Neural cell (in vitro differentiated cells): ENCODE measurements around the gene RANBP1. TPM values are rescaled to one million over a fixed set of nuclear protein-coding genes. Genes with fewer than 3 reads are reported as not detected.

Source experiments
- H2AFZ ChIP-seq: fragments of 200-600, 300-800 bp; sonication (generic), shearing (Covaris generic); 2 replicates; pipeline ENCODE4 v1.6.0; 2014; ENCODE audit warnings: low read depth, mild to moderate bottlenecking, antibody characterized with exemption, low read length, moderate library complexity
- H3F3A ChIP-seq: fragments of 200-600 bp; shearing (Covaris generic); 2 replicates; pipeline ENCODE4 v1.6.1; 2016; ENCODE audit warnings: mild to moderate bottlenecking, moderate library complexity, mixed read lengths, antibody characterized with exemption, low read length; ENCODE audit not compliant: insufficient read depth, poor library complexity, severe bottlenecking
- H3K27ac ChIP-seq: fragments of 200-600, 300-800 bp; sonication (generic), shearing (Covaris generic); 2 replicates; pipeline ENCODE4 v1.5.1; 2014; ENCODE audit warnings: mild to moderate bottlenecking, low read length, moderate library complexity
- H3K27me3 ChIP-seq: fragments of 300-800, 200-600 bp; sonication (generic), shearing (Covaris generic); 2 replicates; pipeline ENCODE4 v1.6.0; 2014; ENCODE audit warnings: mild to moderate bottlenecking, low read depth, low read length, moderate library complexity; ENCODE audit not compliant: insufficient read depth
- H3K36me3 ChIP-seq: fragments of 300-800, 200-600 bp; sonication (generic), shearing (Covaris generic); 2 replicates; pipeline ENCODE4 v1.5.1; 2014; ENCODE audit warnings: mild to moderate bottlenecking, antibody characterized with exemption, low read length, moderate library complexity; ENCODE audit not compliant: insufficient read depth
- H3K4me2 ChIP-seq: fragments of 300-800, 200-600 bp; sonication (generic), shearing (Covaris generic); 2 replicates; pipeline ENCODE4 v1.6.0; 2014; ENCODE audit warnings: mild to moderate bottlenecking, low read length
- H3K4me3 ChIP-seq: fragments of 300-800, 200-600 bp; sonication (generic), shearing (Covaris generic); 2 replicates; pipeline ENCODE4 v1.5.1; 2014; ENCODE audit warnings: mild to moderate bottlenecking, low read length, moderate library complexity
- H3K79me2 ChIP-seq: fragments of 200-600 bp; shearing (Covaris generic); replicated peaks from 2 replicates; pipeline ENCODE4 v1.6.0; 2014; ENCODE audit warnings: mild to moderate bottlenecking, low read length, moderate library complexity; ENCODE audit not compliant: insufficient read depth
- H3K9ac ChIP-seq: fragments of 300-800, 200-600 bp; sonication (generic), shearing (Covaris generic); 2 replicates; pipeline ENCODE4 v1.6.1; 2016; ENCODE audit warnings: mild to moderate bottlenecking, low read length, mixed read lengths
- H3K9me2 ChIP-seq: fragments of 200-600 bp; shearing (Covaris generic); 2 replicates; pipeline ENCODE4 v1.6.1; 2016; ENCODE audit warnings: mild to moderate bottlenecking, low read length, mixed read lengths; ENCODE audit not compliant: insufficient read depth
- H3K9me3 ChIP-seq: fragments of 200-600, 300-800 bp; sonication (generic), shearing (Covaris generic); 2 replicates; pipeline ENCODE4 v1.6.1; 2016; ENCODE audit warnings: mild to moderate bottlenecking, mixed run types, low read length, moderate library complexity, mixed read lengths
- H4K20me1 ChIP-seq: fragments of 200-600 bp; shearing (Covaris generic); 2 replicates; pipeline ENCODE4 v1.6.1; 2016; ENCODE audit warnings: mild to moderate bottlenecking, mixed run types; ENCODE audit not compliant: insufficient read depth
- EP300 ChIP-seq: fragments of 450-650 bp; conservative IDR thresholded peaks from 2 replicates; pipeline ENCODE4 v1.6.1; 2014; ENCODE audit warnings: antibody characterized with exemption, mild to moderate bottlenecking, moderate library complexity; ENCODE audit not compliant: poor library complexity, severe bottlenecking
- EZH2 ChIP-seq: fragments of 200-600, 300-800 bp; shearing (Covaris generic), sonication (generic); IDR thresholded peaks from 2 replicates; pipeline ENCODE4 v1.6.1; 2014; ENCODE audit warnings: antibody characterized with exemption, low read length, borderline replicate concordance, mild to moderate bottlenecking; ENCODE audit not compliant: insufficient read depth, poor library complexity, severe bottlenecking
- MXI1 ChIP-seq: fragments of 450-650 bp; conservative IDR thresholded peaks from 2 replicates; pipeline ENCODE4 v1.6.1; 2014; ENCODE audit warnings: antibody characterized with exemption, mild to moderate bottlenecking; ENCODE audit not compliant: poor library complexity, severe bottlenecking
- POLR2AphosphoS5 ChIP-seq: IDR thresholded peaks from 2 replicates; pipeline ENCODE4 v1.6.1; 2012
- RAD21 ChIP-seq: fragments of 450-650 bp; conservative IDR thresholded peaks from 2 replicates; pipeline ENCODE4 v1.6.1; 2014; ENCODE audit warnings: antibody characterized with exemption, mild to moderate bottlenecking, moderate library complexity
- SMC3 ChIP-seq: fragments of 450-650 bp; conservative IDR thresholded peaks from 2 replicates; pipeline ENCODE4 v1.6.1; 2014; ENCODE audit warnings: antibody characterized with exemption, mild to moderate bottlenecking, moderate library complexity; ENCODE audit not compliant: poor library complexity
- TAF1 ChIP-seq: IDR thresholded peaks from 2 replicates; pipeline ENCODE4 v1.6.1; 2012; ENCODE audit warnings: low read depth
- polyA plus RNA-seq: library from polyadenylated mRNA; depleted of rRNA; stranded (reverse); fragments of >200 nt; gene quantifications from 2 replicates; pipeline ENCODE4 v1.2.3, GENCODE V29; 2014
- TF ChIP-seq, protein P1 (sequence below): fragments of 450-650 bp; IDR thresholded peaks from 2 replicates; pipeline ENCODE4 v1.5.1; 2014; ENCODE audit warnings: antibody characterized with exemption, mild to moderate bottlenecking, moderate library complexity; ENCODE audit not compliant: poor library complexity, severe bottlenecking
- TF ChIP-seq, protein P2 (sequence below): IDR thresholded peaks from 2 replicates; pipeline ENCODE4 v1.6.1; 2012; ENCODE audit warnings: borderline replicate concordance

The RANBP1 gene
- polyA plus RNA-seq, 1 donor from 2014 or later, result 360 TPM

DNA sequence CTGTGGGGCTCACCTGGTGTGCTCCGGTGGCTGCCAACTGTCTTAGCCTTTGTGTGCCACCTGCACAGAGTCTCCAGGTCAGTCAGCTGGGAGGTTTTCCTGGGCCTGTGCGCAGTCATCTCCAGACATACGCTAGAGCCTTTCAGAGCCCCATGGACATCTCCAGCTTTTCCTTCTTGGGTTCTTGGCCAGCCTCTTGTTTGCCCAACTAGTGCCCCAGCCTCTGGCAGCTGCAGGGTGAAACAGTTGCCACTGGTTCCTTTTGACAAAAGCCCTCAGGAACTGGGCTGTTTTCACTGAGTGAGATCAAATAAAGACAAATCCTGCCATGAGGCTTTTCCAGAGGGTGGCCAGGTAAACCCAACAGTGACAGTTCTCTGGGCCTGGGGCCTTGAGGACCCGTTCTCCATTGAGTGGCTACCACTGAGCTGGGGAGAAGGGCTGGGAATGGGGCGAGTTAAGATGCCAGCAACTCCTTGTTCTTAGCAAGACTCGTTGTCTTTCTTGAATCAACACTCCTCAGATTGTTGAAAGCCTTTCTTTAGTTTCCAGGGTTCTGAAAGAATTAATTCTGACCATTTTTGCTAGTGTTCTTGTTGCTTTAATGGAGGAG is 16.7 kb upstream of the RANBP1 start:
- Histone ChIP-seq H3K27ac (no peak overlapping the region), H3K9me3 (no peaks in the 10 kb centered on the region), H3K4me2 (no peak overlapping the region), H3K27me3 (no peaks in the 10 kb centered on the region), H3K4me3 (no peak overlapping the region), H2AFZ (no peak overlapping the region), H3F3A (no peaks in the 10 kb centered on the region), H4K20me1 (peaks cover 4% of the 10 kb centered on the region), H3K9ac (no peak overlapping the region), H3K79me2 (peaks cover 23% of the 10 kb centered on the region), H3K9me2 (no peaks in the 10 kb centered on the region), H3K36me3 (peaks cover 15% of the 10 kb centered on the region)
- TF ChIP-seq EZH2 (no peak), TAF1 (no peak), MXI1 (no peak), POLR2AphosphoS5 (no peak), RAD21 (no peak), EP300 (no peak), SMC3 (no peak)
- TF ChIP-seq, protein P1, sequence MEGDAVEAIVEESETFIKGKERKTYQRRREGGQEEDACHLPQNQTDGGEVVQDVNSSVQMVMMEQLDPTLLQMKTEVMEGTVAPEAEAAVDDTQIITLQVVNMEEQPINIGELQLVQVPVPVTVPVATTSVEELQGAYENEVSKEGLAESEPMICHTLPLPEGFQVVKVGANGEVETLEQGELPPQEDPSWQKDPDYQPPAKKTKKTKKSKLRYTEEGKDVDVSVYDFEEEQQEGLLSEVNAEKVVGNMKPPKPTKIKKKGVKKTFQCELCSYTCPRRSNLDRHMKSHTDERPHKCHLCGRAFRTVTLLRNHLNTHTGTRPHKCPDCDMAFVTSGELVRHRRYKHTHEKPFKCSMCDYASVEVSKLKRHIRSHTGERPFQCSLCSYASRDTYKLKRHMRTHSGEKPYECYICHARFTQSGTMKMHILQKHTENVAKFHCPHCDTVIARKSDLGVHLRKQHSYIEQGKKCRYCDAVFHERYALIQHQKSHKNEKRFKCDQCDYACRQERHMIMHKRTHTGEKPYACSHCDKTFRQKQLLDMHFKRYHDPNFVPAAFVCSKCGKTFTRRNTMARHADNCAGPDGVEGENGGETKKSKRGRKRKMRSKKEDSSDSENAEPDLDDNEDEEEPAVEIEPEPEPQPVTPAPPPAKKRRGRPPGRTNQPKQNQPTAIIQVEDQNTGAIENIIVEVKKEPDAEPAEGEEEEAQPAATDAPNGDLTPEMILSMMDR, result no peak
- TF ChIP-seq, protein P2, sequence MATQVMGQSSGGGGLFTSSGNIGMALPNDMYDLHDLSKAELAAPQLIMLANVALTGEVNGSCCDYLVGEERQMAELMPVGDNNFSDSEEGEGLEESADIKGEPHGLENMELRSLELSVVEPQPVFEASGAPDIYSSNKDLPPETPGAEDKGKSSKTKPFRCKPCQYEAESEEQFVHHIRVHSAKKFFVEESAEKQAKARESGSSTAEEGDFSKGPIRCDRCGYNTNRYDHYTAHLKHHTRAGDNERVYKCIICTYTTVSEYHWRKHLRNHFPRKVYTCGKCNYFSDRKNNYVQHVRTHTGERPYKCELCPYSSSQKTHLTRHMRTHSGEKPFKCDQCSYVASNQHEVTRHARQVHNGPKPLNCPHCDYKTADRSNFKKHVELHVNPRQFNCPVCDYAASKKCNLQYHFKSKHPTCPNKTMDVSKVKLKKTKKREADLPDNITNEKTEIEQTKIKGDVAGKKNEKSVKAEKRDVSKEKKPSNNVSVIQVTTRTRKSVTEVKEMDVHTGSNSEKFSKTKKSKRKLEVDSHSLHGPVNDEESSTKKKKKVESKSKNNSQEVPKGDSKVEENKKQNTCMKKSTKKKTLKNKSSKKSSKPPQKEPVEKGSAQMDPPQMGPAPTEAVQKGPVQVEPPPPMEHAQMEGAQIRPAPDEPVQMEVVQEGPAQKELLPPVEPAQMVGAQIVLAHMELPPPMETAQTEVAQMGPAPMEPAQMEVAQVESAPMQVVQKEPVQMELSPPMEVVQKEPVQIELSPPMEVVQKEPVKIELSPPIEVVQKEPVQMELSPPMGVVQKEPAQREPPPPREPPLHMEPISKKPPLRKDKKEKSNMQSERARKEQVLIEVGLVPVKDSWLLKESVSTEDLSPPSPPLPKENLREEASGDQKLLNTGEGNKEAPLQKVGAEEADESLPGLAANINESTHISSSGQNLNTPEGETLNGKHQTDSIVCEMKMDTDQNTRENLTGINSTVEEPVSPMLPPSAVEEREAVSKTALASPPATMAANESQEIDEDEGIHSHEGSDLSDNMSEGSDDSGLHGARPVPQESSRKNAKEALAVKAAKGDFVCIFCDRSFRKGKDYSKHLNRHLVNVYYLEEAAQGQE, result no peak

DNA sequence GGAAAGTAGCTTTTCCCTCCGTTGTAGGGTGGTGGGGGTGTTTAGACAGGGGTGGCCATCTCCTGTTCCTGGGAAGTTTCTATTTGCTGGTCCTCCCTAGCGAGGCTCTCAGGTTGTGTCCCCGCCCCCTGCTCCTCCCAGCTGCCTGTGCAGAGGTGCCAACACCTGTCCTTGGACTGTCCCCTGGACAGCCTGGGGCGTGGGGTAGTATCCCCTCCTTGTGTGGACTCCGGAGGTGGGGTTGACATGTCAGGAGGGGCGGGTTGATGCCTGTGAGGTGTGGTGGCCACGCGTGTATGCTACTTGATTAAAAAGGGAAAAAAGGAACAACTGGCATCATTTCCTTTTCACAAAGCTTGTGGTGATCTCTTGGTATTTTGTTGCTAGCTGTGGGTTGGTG is 14.3 kb upstream of the RANBP1 start:
- H2AFZ ChIP-seq, result no peak overlapping the region
- TF ChIP-seq, protein P2, result no peak
- TF ChIP-seq, protein P1, result no peak
- TF ChIP-seq RAD21, result no peak
- no peak for TF ChIP-seq EP300
- peaks cover 17% of the 10 kb centered on the region for H3K36me3 ChIP-seq
- H3F3A ChIP-seq, result no peaks in the 10 kb centered on the region
- no peak overlapping the region for H3K27ac ChIP-seq
- H3K4me3 ChIP-seq, result no peak overlapping the region
- no peaks in the 10 kb centered on the region for H3K9me3 ChIP-seq
- H3K4me2 ChIP-seq, result no peak overlapping the region
- H4K20me1 ChIP-seq, result peaks cover 10% of the 10 kb centered on the region
- H3K79me2 ChIP-seq, result peaks cover 22% of the 10 kb centered on the region
- no peaks in the 10 kb centered on the region for H3K27me3 ChIP-seq
- H3K9ac ChIP-seq, result no peak overlapping the region
- H3K9me2 ChIP-seq, result no peaks in the 10 kb centered on the region
